ENCODE data around the gene SLC35C1. TPM values are rescaled to one million over a fixed set of nuclear protein-coding genes. Genes with fewer than 3 reads are reported as not detected.

Gene SLC35C1
- total RNA-seq, 1 donor from 2014 or later: 19.5 TPM

DNA sequence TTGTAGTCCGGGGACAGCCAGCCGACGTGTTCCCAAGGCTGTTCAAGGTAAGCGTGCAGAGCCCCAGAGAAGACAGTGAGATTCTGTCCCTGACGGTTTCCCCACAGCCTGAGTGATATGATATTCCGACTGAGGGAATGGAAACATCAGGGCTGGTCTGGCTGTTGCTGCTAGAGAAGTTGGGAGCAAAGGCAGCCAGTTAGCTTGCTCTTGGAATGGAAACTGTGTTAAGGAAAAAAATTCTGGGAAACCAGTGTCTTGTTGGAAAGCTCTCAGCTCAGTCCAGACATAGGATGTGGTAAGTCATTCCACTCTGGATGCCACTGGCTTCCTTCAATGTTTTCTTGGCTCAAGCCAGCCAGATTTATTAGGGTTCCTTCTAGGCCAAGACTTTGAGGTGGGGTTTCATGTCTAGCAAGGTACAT lies 51.1 kb downstream of the SLC35C1 start:
- no peak for DNase-seq (ENCODE audit: extremely low spot score, unreplicated experiment)
- Mint-ChIP-seq H3K4me1 (ENCODE audit: unreplicated experiment) (peaks cover 21% of the 10 kb centered on the region), H3K9me3 (no peaks in the 10 kb centered on the region), H3K27me3 (no peaks in the 10 kb centered on the region), H3K4me3 (no peak overlapping the region), H3K27ac (no peak overlapping the region), H3K36me3 (peaks cover 9% of the 10 kb centered on the region)
- TF ChIP-seq, protein P1, sequence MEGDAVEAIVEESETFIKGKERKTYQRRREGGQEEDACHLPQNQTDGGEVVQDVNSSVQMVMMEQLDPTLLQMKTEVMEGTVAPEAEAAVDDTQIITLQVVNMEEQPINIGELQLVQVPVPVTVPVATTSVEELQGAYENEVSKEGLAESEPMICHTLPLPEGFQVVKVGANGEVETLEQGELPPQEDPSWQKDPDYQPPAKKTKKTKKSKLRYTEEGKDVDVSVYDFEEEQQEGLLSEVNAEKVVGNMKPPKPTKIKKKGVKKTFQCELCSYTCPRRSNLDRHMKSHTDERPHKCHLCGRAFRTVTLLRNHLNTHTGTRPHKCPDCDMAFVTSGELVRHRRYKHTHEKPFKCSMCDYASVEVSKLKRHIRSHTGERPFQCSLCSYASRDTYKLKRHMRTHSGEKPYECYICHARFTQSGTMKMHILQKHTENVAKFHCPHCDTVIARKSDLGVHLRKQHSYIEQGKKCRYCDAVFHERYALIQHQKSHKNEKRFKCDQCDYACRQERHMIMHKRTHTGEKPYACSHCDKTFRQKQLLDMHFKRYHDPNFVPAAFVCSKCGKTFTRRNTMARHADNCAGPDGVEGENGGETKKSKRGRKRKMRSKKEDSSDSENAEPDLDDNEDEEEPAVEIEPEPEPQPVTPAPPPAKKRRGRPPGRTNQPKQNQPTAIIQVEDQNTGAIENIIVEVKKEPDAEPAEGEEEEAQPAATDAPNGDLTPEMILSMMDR (conservative IDR thresholded peaks at IDR 0.05): no peak

DNA sequence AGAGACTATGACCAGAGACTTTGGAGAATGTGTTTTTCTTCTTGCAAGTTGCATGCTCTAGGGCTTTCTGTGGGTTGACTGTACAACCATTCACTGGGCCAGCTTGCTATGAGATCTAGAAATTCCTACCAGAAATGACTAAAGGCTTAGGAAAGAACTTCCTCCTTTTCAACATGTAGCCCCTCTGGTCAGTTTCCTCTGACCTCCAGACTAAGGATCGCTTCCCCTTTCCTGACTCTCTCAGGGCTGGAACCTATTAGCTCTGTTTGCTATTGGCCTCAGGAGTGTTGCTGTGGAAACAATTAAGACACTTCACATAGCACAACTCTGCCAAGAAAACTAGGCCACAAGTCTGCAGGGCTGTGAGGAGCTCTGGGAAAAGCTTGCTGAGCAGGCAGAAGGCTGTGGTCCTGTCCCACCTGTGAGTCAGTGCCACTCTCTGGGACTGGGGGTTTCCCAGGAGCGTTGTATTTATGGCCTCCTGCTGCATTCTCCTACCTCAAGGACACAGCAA lies 53.1 kb downstream of the SLC35C1 start:
- Mint-ChIP-seq H3K9me3 (no peaks in the 10 kb centered on the region), H3K4me1 (ENCODE audit: unreplicated experiment) (peaks cover 21% of the 10 kb centered on the region), H3K4me3 (no peak overlapping the region), H3K36me3 (peaks cover 11% of the 10 kb centered on the region), H3K27ac (peak overlapping the region; percentile 15), H3K27me3 (no peaks in the 10 kb centered on the region)
- no peak for DNase-seq (ENCODE audit: extremely low spot score, unreplicated experiment)
- TF ChIP-seq, protein P1 (conservative IDR thresholded peaks at IDR 0.05): no peak

DNA sequence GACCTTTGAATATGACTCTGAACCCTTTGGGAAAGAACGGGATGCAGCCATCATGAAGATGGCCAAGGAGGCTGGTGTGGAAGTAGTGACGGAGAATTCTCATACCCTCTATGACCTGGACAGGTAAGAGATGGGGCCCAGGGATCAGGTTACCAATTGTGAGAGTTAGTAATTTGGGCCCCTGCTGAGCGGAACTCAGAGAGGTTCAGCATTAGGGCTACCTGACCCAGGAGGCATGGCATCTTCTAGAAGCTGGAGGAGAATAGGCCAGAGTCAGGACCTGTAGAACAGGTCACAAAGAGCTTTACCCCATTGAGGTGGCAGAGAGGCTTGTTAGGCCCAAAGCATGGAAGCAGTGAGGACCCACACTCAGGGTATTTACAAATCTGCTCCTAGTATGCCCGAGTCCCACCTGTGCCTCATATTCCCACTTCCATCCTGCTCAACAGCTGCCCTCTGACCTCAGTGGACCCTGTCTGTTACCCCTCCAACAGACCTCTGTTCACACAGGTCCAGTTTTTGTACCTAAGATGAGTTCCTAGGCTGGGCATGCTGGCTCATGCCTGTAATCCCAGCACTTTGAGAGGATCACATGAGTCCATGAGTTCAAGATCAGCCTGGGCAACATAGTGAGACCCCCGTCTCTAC lies 53.9 kb downstream of the SLC35C1 start:
- Mint-ChIP-seq H3K9me3 (no peaks in the 10 kb centered on the region), H3K27ac (peak overlapping the region; percentile 15), H3K4me1 (ENCODE audit: unreplicated experiment) (peaks cover 19% of the 10 kb centered on the region), H3K36me3 (peaks cover 11% of the 10 kb centered on the region), H3K27me3 (no peaks in the 10 kb centered on the region), H3K4me3 (no peak overlapping the region)
- no peak for DNase-seq (ENCODE audit: extremely low spot score, unreplicated experiment)
- TF ChIP-seq, protein P1 (conservative IDR thresholded peaks at IDR 0.05): no peak

DNA sequence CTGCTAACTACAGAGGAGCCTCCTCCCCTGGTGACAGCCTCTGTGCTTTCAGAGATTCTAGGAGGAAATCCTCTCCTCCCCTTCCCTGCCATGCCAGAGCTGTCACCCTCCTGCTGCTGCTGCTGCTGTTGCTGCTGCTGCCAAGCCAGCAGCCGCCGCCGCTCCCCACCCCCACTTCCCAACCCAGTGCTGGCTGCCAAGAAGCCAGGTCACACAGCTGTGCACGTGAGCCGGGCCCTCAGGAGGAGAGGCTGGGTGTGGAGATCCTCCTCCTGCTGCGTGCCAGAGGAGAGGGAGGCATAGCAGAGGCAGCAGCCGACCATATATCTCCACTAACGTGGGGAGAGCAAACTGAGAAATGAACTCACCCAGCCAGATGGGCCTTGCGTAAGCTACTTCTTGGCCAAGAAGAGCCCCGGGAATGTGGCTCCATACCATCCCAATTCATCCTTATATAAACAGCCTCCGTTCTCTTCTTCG lies 54.8 kb downstream of the SLC35C1 start:
- no peak for DNase-seq (ENCODE audit: extremely low spot score, unreplicated experiment)
- no peak overlapping the region for H3K4me3 Mint-ChIP-seq
- peaks cover 16% of the 10 kb centered on the region for H3K4me1 Mint-ChIP-seq (ENCODE audit: unreplicated experiment)
- H3K27ac Mint-ChIP-seq: no peak overlapping the region
- no peaks in the 10 kb centered on the region for H3K27me3 Mint-ChIP-seq
- H3K36me3 Mint-ChIP-seq: peaks cover 11% of the 10 kb centered on the region
- H3K9me3 Mint-ChIP-seq: no peaks in the 10 kb centered on the region
- TF ChIP-seq, protein P1 (conservative IDR thresholded peaks at IDR 0.05): no peak

DNA sequence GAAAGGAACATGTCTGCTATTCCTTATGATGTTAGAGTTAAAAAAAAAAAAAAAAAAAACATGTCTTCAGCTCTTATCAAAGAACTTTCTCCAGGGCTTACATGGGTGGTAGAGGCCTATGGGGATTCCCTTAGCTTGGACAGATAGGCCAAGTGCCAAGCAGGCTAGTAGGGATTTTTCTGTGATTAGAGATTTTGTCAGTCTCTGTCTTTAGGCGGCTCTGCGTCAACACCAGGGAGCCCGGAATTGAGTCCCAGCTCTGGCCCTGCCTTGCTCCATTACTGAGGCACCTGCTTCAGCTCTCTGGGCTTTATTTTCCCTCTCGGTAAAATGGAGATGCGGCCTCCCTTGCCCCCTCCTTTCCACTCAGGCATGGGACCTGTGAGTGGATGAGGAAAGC lies 55.4 kb downstream of the SLC35C1 start:
- DNase-seq (ENCODE audit: extremely low spot score, unreplicated experiment): no peak
- no peak overlapping the region for H3K4me3 Mint-ChIP-seq
- no peaks in the 10 kb centered on the region for H3K27me3 Mint-ChIP-seq
- no peaks in the 10 kb centered on the region for H3K9me3 Mint-ChIP-seq
- TF ChIP-seq, protein P1 (conservative IDR thresholded peaks at IDR 0.05): no peak
- H3K36me3 Mint-ChIP-seq: peaks cover 11% of the 10 kb centered on the region
- no peak overlapping the region for H3K27ac Mint-ChIP-seq
- peaks cover 16% of the 10 kb centered on the region for H3K4me1 Mint-ChIP-seq (ENCODE audit: unreplicated experiment)

Data from type B pancreatic cell (in vitro differentiated cells).